Choroid plexus epithelial cell (primary cell): ENCODE data around the gene NR6A1.

ENCODE experiments used
- DNase-seq: peaks from one replicate; pipeline ENCODE4 v3.0.0-alpha.2; 2010; ENCODE audit warnings: low read depth
- H3K4me3 ChIP-seq: 2 replicates; pipeline ENCODE4 v1.5.1; 2011; ENCODE audit warnings: low read depth, mild to moderate bottlenecking, control low read depth, low read length, moderate library complexity
- TF ChIP-seq, protein P1 (sequence below): conservative IDR thresholded peaks from 2 replicates; pipeline ENCODE4 v1.5.1; 2011; ENCODE audit warnings: low read depth, mild to moderate bottlenecking, control low read depth, inconsistent platforms, low read length, moderate library complexity

NR6A1 gene

DNA sequence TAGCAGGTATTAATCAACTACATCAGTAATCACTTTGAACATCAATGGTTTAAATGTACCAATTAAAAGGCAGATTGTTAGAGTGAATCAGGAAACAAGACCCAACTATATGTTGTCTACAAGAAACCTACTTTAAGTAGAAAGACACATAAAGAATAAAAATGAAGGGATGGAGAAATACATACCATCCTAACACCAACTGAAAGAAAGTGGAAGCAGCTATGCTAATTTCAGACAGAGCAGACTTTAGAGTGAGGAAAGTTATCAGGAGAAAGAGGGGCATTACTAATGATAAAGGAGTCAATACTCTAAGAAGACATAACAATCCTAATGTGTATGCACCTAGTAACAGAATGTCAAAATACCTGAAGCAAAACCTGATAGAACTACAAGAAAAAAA is 125.8 kb downstream of the NR6A1 start:
- TF ChIP-seq, protein P1, sequence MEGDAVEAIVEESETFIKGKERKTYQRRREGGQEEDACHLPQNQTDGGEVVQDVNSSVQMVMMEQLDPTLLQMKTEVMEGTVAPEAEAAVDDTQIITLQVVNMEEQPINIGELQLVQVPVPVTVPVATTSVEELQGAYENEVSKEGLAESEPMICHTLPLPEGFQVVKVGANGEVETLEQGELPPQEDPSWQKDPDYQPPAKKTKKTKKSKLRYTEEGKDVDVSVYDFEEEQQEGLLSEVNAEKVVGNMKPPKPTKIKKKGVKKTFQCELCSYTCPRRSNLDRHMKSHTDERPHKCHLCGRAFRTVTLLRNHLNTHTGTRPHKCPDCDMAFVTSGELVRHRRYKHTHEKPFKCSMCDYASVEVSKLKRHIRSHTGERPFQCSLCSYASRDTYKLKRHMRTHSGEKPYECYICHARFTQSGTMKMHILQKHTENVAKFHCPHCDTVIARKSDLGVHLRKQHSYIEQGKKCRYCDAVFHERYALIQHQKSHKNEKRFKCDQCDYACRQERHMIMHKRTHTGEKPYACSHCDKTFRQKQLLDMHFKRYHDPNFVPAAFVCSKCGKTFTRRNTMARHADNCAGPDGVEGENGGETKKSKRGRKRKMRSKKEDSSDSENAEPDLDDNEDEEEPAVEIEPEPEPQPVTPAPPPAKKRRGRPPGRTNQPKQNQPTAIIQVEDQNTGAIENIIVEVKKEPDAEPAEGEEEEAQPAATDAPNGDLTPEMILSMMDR, result no peak
- DNase-seq, result no peak
- H3K4me3 ChIP-seq, result no peak overlapping the region

DNA sequence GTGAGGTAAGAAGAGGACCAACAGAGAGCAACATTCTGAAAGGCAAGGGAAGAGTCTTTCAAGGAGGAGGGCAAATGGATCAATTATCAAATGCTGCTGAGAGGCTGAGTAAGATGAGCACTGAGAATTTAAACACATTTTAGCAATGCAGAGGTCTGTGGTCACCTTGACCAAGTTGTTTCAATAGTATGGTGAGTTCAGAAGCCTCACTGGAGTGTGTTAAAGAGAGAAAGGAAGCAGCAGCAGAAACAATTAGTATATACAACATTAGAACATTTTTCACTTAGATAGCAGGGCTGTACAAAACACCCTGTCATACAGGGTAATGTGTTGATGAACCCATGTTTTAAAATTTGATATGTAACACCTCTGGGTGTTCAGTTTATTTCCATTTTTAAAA is 131.5 kb downstream of the NR6A1 start:
- TF ChIP-seq, protein P1, result no peak
- DNase-seq, result no peak
- H3K4me3 ChIP-seq, result no peak overlapping the region

DNA sequence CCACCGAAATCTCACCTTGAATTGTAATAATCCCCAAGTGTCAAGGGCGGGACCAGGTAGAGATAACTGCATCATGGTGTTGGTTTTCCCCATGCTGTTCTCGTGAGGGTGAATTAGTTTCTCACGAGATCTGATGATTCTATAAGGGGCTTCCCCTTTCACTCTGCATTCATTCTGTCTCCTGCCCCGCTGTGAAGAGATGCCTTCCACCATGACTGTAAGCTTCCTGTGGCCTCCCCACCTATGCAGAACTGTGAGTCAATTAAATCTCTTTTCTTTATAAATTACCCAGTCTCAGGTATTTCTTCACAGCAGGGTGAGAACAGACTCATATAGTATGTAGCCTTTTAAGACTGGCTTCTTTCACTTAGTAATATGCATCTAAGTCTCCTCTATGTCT is 135.8 kb downstream of the NR6A1 start:
- no peak for DNase-seq
- TF ChIP-seq, protein P1, result no peak
- H3K4me3 ChIP-seq, result no peak overlapping the region

DNA sequence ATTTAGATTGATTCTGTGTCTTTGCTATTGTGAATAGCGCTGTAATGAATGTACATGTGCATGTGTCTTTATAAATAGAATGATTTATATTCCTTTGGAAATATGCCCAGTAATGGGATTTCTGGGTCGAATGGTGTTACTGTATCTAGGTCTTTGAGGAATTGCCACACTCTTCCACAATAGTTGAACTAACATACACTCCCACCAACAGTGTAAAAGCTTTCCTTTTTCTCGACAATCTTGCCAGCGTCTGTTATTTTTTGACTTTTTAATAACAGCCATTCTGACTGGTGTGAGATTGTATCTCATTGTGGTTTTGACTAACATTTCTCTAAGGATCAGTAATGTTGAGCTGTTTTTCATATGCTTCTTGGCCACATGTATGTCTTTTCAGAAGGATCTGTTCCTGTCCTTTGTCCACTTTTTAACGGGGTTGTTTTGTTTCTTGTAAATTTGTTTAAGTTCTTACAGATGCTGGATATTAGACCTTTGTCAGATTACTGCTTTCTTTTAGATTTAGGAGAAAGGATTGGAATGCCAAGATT is 139.0 kb downstream of the NR6A1 start:
- H3K4me3 ChIP-seq, result no peak overlapping the region
- TF ChIP-seq, protein P1, result no peak
- peak; percentile 8 for DNase-seq

DNA sequence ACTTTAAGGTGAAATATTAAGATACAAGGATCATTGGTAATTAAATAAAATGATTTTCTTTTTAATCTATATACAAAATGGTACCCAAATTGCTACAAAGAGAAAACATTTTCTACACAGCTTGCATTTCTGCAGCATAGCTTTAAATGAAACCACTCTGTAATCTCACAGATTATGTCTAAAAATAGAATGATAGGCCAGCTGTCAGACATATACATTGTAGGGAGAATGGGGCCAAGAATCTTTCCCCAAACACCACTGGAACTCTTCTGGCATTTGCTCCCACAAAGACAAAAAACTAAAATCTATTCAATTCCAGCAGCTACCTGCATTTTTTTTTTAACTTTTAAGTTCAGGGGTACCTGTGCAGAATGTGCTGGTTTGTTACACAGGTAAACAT is 139.8 kb downstream of the NR6A1 start:
- DNase-seq, result no peak
- H3K4me3 ChIP-seq, result no peak overlapping the region
- TF ChIP-seq, protein P1, result no peak

DNA sequence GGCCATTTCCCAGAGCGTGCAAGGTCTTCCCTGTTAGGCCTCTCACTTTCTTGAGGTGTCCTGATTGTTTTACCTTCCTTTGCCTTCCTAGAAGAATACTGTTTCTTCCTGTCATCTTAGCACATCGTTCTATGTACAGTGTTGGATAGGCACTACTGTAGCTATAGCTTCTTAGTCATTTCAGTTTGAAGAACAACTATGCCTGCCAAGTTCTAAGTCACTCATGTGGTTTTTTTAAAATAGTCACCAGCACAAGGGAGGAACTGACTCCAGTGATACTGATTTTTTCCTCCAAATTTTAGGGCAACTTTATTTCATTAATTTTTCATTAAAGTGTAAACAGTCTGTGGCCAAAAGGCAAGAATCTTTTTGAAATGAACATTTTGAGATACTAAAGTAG is 141.5 kb downstream of the NR6A1 start:
- TF ChIP-seq, protein P1, result no peak
- H3K4me3 ChIP-seq, result no peak overlapping the region
- peak; percentile 45 for DNase-seq

DNA sequence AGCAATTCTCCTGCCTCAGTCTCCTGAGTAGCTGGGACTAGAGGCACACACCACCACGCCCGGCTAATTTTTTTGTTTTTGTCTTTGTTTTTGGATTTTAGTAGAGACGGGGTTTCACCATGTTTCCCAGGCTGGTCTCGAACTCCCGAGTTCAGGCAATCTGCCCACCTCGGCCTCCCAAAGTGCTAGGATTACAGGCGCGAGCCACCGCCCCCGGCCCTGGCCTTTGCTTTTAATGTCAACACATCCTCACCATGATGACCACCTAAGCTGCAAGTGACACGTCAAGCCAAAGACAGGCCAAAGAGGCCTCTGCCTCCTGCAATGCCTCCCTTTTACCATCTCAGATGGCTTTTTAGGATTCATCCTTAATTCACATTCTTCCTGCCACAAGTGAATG is 142.4 kb downstream of the NR6A1 start:
- H3K4me3 ChIP-seq, result no peak overlapping the region
- DNase-seq, result no peak
- TF ChIP-seq, protein P1, result no peak
